GM21515 (cell line): ENCODE data around the gene ABCA8.
"Not testable (repeated sequence)": the region's sequence is repeated elsewhere in the genome, so short reads cannot be mapped to it uniquely, and the experiment has no call there.

Experiments
- ATAC-seq: cut with Tn5 transposase; IDR thresholded peaks from one replicate; pipeline ENCODE4 v1.9.1; 2021; ENCODE audit not compliant: unreplicated experiment

The ABCA8 gene

GRCh38 chr17:68830313-68830712 lies 124.9 kb downstream of the ABCA8 start:
- ATAC-seq = no peak

- no peak for ATAC-seq
These were observed 126.0 kb downstream of the ABCA8 start for GRCh38 chr17:68829211-68829610.

- ATAC-seq = no peak
These were observed 130.5 kb downstream of the ABCA8 start for GRCh38 chr17:68824707-68825106.

- not testable (repeated sequence) for ATAC-seq
These were observed 131.0 kb downstream of the ABCA8 start for GRCh38 chr17:68824185-68824584.

- no peak for ATAC-seq
These were observed 132.4 kb downstream of the ABCA8 start for GRCh38 chr17:68822719-68823289.

- no peak for ATAC-seq
These were observed 133.1 kb downstream of the ABCA8 start for GRCh38 chr17:68821860-68822696.

- ATAC-seq = no peak
These were observed 134.2 kb downstream of the ABCA8 start for GRCh38 chr17:68820825-68821481.

- no peak for ATAC-seq
These were observed 134.7 kb downstream of the ABCA8 start for GRCh38 chr17:68820476-68820824.

GRCh38 chr17:68819465-68819864 lies 135.7 kb downstream of the ABCA8 start:
- ATAC-seq = no peak
